GM19463 (cell line): ENCODE results near the gene ARHGAP44.

Source experiments
- ATAC-seq: cut with Tn5 transposase; IDR thresholded peaks from one replicate; pipeline ENCODE4 v1.9.1; 2021; ENCODE audit warnings: mild to moderate bottlenecking, moderate library complexity; ENCODE audit not compliant: unreplicated experiment

ARHGAP44 gene

DNA sequence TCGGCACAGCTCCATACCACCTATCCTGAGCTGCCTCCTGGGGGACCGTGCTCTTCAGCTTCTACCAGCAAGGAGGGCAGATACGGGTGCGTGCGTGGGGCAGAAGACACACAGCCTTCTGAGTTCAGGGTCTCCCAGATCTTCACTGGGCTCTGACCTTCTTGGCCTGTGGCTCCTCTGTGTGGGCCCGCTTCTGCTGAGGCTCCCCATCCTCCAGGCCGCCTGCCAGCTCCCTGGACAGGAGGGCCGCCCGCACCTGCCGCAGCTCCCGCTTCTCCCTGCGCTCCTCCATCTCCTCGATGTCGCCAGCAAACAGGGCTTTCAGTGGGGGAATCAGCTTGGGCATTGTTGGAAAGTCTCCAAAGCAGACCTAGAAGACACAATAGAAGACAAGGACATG, 203.4 kb downstream of the ARHGAP44 start:
- ATAC-seq: no peak

DNA sequence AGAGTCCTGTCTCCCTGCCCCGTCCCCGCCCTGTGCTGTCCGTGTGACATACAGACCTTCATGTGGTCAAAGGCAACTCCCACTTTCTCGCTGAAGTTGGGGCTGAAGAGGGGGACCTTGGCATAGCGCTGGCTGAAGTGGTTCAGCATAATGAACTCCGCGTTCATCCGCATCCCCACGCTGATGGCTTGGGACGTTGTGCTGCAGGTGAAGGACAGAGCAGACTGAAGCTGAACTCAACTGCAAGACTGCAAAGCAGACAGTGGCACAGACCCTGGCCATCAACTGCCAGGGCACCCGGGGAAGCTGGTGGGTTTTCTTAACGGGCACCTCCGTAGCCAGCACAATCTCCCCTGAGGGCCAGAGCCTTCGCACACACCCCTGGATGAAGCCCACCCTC, 204.3 kb downstream of the ARHGAP44 start:
- no peak for ATAC-seq

DNA sequence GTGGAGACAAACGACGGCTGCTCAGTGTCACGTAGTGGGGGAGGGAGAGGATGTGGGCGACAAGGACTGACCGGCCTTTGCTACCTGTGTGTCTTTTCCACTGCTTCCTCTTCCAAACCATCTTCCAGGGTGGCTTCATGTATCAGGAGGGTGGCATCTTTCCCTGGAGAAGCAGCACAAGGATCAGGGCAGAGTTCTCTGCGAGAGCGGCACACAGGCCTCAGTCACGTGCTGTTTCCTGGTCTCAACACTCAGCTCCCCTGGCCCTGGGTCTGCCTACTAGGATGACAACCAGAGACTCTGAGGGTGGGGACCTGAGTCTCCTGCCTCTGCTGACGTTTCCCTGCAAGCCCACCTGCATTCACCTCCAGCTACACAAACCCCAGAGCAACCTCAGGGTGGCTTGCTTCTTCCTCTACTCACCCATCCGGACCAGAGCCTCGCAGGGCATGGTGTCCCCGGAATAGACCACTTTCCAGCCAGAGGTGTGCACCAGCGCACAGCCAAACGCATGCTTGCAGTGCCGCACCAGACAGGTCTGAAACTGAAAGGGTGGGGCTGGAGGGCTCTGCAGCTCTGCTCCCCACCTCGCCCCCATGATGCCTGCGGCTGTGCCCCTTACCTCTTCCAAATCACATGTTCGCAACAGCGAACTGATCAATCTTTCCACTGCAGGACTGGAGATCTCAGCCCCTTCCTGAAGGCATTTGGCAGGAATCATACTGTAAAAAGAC, 205.2 kb downstream of the ARHGAP44 start:
- no peak for ATAC-seq

DNA sequence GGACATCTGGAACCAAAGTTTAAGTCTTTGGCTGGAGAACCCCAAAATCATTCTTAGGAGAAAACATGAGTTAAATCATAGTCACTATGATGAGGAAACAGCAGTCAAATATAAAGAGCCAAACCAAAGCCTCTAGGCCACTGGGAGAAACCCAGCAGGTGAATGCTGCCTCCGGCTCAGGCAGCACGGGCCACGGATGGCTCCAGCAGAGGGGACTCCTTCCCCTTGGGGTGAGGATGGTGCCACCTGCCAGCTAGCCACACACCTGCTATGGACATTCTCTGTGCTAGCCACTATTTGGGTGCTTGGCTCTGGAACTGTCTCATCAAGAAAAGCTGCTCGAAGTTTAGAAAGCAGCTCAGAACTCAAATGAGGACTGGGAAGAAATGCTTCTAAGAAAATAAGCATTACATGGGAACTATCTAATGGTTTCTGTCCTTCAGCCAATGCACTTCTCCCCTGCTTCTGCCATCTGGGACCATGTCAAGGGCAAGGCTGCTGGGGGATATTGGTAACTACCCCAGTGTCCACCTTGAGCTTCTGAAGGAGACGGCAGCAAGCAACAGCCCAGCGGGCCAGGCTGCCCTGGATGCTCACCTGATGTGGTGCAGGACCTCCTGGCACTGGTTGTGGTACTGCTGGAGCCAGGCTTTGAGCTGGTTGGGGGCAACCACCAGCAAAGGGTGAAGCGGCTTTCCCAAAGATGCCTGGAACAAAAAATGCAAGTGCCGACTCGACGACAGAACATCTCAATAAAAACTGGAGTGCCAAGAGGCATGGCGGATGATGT, 206.0 kb downstream of the ARHGAP44 start:
- ATAC-seq: no peak

DNA sequence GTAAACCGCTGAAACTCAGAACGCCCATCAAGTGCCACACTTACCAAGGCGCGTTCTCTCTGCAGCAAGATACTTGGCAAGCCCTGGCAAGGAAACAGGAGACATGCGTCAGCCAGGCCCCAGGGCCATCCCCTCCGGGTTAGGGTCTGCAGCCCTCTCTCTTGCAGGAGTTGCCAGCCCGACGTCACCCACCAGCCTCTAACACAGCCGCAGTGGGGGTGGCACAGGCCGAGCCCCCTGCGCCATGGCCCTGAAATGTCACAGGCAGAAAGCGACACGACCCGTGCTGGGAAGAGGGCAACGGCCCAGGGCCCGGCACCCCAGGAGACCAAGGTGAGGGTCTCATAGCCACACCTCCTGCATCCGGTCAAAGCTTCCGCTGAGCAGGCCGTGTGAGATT, 206.6 kb downstream of the ARHGAP44 start:
- ATAC-seq: no peak

DNA sequence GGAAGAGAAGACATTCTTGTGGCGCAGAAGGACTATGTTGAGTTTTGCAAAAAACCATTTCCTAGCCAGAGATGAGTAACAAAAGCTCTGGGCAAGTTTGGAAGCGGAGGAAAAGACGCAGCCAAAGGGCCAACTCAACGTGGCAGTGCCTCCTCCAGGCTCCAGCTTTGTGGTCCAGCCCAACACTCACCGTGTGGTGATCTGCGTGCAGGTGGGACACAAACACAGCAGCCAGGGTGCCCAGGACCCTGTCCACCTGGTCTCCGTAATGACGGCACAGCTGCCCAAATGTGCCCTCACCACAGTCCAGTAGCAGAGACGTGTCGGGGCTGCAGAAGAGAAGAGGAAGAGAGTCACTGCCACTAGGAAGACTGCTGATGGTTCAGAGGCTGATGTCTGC, 207.1 kb downstream of the ARHGAP44 start:
- no peak for ATAC-seq

DNA sequence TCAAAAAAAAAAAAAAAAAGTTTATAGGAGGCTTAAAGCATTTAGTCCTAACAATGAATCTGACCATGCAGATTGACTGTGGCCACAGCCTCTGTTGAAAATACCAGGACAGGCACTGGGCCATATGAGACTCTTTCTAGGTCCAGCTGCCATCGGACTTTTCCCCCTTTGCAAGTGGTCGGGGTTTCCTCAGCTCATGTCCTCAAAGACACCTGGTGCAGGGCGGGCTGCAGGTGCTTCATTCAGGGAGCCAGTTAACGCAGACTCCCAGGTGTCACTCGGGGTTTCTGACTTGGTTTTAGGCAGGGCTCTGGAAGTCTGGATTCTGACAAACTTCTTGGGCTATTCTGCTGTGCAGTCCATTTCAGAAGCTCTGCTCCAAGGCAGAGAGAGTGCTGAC, 207.6 kb downstream of the ARHGAP44 start:
- no peak for ATAC-seq

DNA sequence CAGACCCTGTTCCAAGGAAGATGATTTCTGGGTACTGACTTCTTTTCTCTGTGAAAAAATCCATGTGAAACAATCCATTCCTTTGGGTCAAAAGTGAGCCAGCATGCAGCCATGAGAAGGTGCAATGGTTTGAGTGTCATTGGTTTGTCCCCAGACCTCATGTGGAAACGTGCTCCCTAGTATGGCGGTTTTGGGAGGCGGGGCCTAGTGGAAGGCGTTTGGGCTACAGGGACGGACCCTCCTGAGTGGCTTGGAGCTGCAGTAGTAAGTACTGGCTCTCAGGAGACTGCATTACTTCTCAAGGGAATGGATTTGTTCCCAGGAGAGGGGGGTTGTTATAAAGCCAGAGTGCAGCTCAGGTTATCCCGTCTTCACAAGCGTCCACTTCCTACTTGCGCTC, 209.2 kb downstream of the ARHGAP44 start:
- ATAC-seq: no peak

DNA sequence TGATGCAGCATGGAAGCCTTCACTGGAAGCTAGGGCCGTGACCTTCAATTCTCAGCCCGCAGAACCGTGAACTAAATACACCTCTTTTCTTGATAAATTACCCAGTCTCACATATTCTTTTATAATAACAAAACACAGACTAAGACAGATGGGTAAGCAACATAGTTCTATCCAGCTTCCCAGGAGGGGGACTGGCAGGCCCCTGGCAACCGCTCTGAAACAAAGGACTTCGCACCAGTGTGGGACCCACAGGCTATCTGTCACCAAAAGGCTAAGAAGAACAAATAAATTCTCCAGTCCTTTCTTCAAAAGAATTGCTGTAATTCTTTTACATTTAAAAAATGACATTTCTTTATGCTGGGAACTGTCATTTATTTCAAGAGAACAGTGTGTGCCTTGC, 209.6 kb downstream of the ARHGAP44 start:
- ATAC-seq: no peak

DNA sequence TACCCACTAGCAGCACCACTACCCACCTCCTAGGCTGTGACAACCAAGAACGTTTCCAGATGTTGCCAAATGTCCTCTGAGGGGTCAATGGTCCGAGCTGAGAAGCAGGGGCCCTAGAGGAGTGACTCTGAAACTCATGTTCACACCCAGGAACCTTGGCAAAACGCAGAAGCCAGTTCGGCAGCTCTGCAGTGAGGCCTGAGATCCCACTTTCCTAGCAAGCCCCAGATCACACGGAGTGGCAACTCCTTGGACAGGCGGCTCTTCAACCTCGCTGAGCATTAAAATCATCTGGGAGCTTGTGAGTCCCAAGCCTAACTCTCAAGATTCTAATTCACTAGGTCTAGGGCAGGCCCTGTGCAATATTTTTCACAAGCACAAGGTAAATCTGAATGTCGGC, 211.3 kb downstream of the ARHGAP44 start:
- ATAC-seq: no peak

DNA sequence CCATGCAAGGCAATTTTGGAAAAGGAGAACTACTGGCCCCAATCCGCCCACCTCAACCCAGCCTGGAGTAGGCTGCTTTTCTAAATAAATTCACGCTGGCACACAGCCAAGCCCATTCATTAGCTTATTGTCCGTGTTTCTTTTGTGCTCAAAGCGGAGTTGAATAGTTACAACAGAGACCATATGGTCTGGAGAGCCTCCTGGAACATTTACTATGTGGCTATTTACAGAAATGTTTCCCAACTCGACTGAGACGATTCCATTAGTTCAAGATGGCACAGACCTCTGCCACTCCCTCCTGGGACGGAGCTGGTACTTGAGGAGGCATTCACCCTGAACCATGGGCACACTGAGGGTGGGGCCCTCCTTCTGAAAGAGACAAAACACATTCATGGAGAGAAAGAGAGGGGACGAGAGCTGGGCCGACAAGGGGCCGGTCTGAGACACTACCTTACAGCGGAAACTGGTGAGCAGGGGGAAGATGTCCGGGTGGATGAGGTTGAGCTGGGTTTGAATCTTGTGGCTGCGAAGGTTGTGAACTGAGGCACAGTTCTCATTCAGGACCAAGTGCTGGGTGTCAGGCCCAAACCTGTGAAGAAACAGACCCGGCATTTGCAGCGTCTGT, 212.8 kb downstream of the ARHGAP44 start:
- no peak for ATAC-seq

DNA sequence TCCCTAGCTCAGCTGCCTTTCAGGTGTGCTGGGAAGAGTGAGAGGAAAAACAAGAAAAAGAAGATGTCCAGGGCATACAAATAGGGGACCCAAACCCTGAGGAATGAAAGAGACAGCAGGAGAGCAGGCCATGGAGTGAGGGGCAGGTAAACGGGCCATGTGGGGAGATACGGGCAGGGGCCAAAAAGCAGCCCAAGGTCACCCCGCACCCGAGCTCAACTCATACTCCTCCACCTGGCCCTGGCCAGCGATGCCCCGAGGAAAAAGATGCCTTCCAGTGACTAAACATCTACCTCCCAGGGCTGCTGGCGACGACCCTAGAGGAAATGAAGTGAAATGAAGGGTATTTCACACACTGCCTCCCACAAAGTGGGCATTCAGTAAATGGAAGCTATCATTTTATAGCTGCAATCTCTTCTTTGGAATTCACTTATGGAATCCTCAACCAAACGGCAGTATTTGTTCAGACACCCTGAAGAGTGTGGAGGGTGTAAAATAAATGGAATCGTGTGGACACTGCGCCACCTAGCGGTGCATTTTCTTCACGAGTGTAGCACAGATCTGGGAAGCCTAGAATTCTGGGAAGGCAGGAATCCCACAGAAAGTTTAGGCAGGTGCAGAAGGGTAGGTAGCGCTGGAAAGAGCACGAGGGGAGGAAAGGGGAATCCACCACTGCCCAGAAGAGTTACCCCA, 213.6 kb downstream of the ARHGAP44 start:
- ATAC-seq: no peak

DNA sequence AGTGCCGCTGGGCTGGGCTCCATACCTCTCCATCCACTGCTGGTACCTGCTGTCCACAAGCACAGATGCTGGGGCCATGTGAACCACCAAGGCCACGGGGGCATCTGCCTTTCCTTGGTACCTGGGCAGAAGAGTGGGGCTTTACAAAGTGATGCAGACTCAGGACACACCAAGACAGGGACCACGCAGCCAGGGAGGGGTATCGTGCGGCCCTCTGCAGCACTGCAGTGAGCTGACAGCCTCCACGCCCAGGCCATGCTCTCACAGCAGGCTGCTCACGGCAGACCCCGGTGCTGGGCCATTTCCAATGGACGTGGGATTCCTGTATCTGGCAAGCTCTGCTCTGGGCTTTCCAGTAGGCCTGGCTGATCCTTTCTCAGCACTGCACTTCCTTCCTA, 214.2 kb downstream of the ARHGAP44 start:
- no peak for ATAC-seq

DNA sequence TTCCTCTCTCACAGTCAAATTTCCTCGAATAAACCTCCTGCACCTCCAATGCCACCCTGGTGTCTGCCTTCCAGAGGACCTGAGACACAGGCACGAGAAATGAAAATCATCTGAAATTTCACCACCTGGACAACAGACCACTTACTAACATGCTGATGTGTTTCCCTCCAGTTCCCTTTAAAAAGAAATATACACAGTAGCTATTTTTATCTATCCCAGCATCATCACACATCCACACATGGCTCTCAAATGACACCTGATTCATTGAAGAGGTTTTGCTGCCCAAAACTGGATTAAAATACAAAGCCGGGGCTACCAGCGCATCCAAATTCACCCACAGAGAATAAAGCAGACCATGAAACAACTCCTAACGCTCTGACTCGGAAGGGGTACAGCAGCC, 214.6 kb downstream of the ARHGAP44 start:
- ATAC-seq: no peak

DNA sequence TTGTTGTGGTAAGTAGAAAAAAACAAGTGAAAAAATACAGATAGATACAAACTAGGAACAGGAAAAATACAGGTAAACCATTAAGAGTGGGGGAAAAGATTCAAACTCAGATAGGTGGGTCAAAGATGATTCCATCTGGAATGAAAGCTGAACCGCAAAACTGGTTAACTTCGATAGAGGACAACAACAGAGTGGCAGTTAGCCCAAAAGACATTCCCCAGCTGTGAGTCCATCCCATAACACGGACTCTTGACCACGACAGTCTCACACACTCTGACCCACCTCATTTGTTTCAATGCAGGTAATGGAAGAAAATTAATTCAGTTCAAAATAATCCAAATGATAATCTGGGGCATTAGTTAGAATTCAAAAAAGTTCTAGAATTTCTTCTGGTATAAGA, 215.0 kb downstream of the ARHGAP44 start:
- no peak for ATAC-seq

DNA sequence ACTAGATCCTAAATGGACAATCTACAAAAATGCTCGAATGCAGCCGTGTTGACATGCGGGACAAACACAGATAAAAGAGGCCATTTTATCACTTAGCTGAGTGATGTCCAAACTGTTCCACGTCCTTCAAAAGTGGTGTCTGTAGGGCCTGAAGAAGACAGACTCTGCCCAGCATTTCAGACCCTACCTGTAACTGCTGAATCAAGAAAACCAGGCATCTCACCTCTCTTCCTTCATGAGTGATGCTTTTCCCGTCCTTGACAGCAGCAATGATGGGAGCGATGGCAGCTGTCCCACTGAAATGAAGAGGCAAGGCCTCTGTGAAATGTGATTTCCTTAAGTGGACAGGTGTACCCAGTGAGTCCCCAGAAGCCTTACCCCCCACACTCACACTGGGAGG, 216.2 kb downstream of the ARHGAP44 start:
- ATAC-seq: no peak

DNA sequence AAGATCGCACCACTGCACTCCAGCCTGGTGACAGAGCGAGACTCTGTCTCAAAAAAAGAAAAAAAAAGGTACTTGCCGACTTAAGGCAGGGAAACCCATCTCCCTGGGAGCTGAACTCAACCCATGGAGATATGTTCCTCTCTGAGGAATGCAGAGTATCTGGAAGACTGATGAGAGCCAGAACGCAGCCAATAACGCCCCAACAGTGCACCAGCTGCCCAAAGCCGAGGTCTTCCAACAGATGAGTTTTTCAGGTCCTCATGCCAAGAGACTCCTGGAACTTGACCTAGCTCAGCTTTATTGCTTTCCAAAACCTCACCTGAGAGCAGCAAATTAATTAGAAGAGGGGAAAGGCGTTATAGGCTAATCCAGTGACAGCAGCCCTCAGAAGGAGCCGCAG, 219.2 kb downstream of the ARHGAP44 start:
- ATAC-seq: no peak

DNA sequence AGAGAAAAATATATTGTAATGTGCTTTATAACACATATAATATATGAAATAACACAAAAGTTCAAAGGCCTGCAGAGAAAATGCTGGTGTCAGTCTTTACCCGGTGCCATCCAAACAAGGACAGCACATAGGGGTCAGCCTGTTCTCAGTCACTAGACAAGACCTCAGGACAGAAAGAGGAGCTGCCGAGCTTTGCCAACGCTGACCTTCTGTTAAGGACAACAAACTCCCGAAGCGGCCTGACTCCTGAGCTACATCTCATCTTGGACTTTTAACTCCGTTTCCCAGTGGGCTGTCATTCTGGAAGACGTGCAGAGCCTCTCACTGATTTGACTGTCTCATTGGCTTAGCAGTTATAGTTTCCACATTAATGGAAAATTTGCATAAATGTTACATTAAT, 221.7 kb downstream of the ARHGAP44 start:
- no peak for ATAC-seq

DNA sequence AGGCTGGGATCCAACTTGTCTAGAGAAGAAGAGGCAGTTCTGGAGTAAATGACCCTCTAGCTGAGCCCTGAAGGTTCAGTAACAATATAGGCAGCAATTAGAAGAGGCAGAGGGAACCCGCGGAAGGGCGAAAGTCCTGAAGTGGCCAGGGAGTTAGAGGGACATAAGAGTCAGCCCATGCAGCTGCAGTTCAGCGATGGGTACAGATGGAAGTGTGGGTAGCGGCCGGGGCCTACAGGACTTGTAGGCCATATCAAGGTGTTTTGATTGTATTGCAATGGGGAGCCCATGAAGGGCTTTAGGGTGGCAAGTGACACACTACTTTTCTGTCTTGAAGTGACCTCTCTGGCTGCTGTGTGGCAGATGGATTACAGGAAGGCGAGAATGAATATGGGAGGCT, 225.5 kb downstream of the ARHGAP44 start:
- ATAC-seq: no peak

DNA sequence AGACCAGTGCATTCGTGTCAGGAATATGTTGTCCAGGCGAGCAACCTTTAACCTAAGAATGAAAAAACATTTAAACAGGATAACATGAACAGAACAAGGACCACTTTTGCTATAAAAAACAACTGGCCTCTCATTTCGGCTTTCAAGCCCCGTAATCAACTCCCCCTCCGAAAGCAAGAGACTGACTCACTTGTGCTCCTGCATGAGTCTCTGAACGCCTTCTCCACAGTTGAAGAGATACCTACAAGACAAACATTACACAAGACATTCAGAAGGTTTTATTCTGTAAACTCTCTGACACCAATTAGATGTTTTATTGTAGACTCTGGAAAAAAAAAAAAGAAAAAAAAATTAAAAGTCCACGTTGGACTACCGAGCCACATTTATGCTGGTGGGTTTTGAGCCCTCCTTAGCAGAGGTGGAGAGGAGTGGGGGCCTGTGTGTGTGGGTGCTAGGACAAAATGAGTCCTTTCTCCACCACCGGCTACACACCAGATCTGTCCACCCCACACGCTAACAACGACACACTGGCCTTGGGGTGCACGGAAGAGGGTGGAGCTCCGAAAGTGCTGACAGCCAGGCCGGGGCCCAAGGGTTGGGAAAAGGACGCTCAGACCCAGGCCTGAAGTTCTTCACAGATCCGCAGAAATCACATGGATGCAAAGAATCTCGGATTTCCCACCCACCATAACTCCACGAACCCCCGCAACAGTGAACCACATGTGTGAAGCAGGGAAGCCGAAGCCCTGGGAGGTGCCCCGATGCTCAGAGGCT, 227.8 kb downstream of the ARHGAP44 start:
- ATAC-seq: peak; percentile 4
